Measurements from ENCODE around the gene TBC1D16.
"Not testable (repeated sequence)": the region's sequence is repeated elsewhere in the genome, so short reads cannot be mapped to it uniquely, and the experiment has no call there.

The TBC1D16 gene

DNA sequence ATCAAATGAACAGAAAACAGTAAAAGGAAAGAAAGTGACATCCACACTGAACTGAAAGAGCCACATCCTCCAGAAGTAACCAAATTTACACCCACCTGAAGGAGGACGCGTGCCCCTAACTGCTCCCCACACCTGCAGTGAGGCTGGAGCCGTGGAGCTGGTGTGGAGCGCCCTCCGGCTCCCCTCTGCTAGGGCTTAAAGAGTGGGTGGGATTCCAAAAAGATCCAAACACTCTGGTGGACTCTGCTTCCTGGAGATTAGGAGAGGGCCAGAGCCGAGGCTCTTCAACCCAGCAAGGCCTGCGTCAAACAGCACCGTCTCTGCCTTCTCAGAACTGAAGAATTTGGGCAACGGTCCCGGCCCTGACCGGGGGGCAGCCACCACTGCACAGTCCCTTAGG, 16.0 kb upstream of the TBC1D16 start:
- no peak for FAIRE-seq

DNA sequence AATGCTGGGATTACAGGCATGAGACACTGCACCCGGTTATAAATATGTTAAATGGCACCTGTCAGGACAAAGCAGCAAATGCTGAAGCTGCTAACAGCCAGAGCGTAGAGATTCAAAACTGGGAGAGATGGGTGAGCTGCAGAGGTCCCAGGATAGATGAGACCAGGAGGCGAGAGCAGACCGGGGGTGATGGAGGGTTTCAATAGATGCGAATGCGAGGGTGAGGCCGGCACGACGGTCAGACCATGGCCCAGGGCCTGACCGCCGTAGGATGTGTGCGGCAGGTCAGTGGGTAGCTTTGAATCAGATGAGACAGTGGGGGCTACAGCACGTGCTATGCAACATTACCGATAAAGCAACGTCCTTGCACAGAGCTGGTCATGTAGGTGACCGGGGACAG, 15.0 kb upstream of the TBC1D16 start:
- FAIRE-seq, result no peak

DNA sequence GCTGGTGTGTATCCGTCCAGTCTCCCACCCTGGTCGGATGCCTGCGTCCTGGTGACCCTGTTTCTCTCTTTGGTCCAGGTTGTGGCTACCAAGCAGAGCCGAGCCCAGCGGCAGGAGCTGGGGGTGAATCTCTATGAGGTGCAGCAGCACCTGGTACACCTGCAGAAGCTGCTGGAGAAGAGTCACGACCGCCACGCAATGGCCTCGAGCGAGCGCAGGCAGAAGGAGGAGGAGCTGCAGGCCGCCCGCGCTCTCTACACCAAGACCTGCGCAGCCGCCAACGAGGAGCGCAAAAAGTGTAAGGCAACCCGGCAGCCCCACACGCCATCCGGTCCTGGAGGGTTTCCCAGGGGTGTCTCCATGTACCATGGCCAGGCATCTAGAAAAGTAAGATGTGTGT, 14.3 kb upstream of the TBC1D16 start:
- FAIRE-seq, result no peak

DNA sequence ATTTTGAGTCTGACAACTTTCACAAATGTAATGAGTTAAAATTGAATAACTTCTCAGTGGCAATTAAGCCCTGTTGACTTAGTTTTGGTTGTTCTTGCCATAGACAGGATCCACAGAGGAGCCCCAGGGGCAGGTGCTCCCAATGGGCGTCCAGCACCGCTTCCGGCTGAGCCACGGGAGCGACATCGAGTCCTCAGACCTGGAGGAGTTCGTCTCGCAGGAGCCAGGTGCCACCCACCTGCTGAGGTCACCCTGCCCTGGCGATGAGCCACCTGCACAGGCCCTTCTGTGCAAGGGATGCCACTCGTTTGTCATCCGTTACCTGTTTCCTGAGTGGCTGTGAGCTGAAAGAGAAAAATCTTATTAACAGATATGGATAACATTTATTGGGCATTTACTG, 11.5 kb upstream of the TBC1D16 start:
- no peak for FAIRE-seq

DNA sequence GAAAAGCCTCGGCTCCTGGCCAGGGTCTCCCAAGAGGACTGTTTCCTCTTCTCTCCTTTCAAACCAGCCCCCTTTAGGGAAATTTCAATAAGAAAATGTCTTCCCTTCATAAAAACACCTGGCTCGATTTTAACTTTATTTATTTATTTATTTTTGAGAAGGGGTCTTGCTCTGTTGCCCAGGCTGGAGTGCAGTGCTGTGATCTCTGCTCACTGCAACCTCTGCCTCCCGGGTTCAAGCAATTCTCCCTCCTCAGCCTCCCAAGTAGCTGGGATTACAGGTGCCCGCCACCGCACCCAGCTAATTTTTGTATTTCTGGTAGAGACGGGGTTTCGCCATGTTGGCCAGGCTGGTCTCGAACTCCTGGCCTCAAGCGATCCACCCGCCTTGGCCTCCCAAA, 11.0 kb upstream of the TBC1D16 start:
- FAIRE-seq, result not testable (repeated sequence)

DNA sequence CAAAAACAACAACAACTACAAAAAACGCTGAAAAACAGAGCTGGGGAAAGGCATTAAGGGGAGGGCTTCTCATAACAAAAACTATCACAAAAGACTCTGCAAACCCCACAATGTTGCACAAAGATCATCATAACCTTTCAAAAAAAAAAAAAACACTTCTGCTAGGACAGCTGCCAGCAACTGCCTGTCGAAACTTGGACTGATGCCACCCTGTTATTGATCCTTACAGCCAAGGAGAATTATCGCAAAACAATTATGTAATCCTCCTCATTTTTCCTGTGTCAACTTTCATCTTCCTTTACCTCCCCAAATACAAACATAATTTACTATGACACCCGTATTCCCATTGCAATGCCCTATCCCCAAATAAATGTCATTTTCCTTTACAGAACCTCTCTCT, 10.0 kb upstream of the TBC1D16 start:
- no peak for FAIRE-seq

DNA sequence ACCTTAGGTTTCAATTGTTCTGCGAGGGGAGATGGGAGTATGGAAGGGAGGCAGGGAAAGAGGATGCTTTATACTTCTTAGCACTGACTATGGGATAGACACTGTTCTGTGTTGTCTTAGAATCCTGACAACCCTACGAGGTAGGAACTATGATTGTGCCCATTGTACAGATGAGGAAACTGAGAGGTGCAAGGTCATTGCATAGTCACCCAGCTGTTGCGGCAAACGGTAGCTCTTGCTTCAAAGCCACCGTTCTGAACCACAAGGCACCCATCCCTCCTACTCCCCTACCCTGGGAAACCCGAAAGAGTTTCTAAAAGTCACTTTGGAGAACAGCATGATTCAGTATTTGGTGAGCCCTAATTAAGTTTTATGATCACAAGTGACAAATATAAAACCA, 8.3 kb upstream of the TBC1D16 start:
- no peak for FAIRE-seq

DNA sequence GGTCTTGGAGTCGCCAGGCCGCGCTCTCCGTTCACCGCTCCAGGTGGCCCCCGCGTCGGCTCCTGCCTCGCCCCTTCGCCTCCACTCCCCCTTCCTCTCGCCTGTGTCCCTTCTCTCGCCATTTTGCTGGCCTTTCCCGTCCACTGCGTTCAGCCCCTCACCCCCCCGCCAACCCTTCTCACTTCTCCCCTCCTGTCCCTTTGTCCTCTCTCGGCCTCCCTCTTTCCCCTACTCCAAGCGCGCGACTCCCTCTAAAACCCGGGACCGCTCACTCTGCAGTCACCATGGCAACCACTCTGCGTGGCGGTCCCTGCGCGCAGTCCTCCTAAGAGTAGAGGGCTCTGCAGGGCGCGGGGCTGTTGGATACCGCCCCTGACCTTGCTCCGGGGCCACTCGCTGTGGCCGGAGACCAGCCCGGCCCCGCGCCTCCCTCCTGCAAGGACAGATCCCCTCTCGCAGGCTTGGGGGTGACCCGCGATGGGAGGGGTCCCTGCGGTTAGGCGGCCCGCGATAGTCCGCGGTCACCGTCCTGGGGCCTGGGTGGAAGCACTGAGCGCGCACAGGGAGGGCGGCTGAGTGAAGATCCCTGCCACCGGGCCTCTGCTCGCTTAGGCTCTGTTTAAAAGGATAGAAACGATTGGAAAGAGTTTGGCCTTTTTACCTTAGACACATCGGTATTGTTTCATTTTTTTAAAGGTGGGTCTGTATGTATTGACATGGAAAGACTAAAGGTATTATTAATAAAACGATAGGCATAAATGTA, 1.2 kb upstream of the TBC1D16 start:
- no peak for FAIRE-seq

DNA sequence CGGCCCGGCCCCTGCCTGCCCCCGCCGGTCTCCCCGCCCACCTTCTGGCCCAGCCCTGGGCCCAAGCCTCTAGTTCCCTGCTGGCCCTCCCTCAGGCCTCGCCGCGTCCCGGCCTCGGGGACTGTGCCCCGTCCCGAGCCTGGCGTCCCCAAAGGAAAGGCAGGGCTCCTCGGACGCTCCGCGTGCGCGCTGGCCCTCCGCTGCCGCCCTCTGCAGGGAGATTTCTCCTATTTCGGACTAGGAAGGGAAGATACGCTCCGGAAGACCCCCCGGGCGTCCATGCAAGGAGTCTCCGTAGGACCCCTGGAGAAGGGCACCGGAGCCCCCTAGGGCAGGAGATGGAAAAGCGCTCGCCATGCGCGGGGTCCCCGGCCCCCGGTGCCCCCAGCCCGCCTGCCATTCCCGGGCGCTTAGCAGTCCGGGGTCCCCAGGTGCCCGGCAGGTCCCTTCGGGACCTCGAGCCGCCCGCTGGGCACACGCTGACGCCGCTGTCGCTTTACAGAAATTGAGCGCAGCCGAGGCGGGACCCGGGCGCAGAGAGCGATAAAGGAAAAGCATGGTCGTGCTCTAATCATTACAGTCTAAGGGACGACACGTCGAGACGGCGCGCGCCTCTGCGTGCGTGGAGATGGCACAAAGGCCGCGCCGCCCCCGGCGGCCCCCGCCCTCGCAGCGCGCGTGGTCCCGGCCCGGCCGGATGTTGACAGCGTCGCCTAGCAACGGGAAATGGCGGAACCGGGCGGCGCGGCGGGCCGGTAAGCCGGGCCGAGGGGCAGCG, 454 bp upstream of the TBC1D16 start, which contains the start of gene CCDC40:
TSS of gene CCDC40 (plus strand) at position 706 of the 778 bp plus-strand sequence. CDS start at position 727, 21 bp downstream.
- FAIRE-seq, result no peak

DNA sequence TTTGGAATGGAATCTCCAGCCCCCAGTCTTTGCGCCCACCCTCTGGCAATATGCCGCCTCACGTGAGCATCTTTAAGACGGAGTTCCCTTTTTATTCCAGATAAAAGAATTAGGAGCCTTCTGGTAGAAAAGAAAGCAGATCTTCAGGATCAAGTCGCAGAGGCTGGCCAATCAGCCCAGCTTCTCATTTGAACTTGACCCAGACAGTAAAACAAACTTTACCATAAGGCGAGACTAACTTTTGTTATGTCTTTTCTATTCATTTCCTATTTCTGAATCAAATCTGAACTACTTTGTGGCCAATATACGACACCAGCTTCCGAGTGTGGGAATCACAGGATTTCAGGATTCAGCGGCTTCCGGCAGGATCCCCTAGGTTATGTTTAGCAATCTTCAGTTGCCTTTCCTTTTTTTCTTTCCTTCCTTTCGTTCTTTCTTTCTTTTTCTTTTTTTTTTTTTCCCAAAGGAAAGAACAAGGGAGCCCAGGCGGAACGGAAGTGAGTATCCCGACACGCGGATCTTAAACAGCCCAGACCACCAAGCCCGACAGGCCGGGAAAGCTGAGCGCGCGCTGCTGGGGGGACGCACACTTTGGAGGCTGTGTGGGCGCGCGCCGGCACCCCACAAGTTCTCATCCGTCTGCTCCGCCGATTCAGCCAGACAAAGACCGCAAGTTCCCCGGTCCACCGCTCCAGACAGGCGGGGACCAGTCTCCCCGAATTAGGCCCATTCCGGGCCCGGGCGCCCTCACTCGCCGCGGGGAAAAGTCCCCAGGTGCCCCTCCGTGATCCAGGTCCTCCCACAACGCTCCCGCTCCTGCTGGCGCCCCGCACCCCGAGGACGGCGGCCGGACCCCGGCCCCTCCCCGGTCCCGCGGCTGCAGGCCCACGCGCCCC, 633 bp downstream of the TBC1D16 start:
- FAIRE-seq, result no peak

DNA sequence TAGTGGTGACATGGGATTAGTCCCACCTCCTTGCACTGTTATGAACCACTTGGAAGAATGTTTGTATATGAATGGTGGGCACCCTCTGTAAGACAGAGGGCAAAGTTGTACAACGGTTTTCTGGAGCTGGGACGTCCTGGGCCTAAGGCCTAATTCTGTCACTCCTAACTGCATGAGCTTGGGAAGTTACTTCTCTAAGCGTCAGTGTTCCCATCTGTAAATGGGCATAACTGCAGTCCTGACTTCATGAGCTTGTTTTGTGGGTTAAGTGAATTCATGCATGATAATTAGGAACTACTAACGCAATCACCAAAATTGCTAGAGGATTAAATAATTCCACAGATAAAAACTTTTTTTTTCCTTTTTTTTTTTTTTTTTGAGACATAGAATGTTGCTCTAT, 1.8 kb downstream of the TBC1D16 start:
- no peak for FAIRE-seq

DNA sequence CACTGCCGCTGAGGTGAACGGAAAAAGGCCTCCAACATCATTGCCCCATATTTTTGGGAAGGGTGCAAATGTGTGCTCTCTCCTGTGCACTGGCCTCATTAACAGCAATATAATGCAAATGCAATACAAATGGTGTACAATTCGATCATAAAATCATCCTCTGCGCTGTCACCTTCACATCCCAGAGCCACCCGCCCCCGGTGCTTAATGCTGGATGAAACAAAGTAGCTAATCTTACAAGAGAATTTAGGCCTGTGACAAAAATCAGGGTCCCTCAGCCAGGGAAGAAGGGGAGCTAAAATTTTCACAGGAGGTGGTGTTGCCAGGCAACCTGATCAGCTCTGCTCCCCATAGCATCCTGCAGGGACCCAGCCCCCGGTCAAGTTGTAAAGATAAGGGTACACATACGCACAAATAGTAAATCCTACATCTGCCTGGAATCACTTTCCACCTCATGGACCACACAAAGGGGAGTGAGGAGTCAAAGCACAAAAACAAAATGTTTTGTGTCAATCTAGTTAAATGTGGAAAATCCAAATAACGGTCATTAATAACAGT, 3.0 kb downstream of the TBC1D16 start:
- no peak for FAIRE-seq

DNA sequence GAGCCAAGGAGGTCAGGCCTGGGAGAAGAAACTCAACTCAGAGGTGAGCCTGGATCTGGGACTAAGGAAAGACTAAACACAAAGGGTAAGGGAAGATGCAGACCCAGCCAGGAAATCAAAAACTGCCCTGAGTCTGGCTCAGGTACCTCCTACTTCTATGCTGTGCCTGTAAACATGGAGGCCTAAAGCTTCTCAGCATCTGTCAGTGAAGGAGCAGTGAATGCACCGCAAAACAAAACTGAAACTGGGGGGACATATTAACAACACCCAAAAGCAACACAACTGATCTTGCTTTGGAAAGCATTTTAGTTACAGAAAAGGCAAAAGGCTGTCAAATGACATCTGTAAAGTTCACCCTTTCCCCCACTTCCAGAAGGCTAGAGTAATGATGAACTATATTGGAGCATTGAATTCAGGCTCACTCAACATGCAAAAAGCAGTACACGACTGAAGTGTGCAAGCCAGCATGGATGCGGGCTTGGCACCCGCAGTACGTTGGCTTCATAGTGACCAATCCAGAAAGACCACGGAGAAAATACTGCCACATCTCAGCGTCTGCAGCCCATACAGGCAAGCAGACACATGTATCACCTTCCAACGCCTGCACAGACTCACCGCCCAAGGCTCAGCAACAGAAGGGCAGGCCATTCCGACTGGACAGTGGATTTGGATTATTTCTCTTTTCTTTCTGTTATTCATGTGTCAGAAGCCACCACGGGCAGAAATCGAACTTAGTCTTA, 3.8 kb downstream of the TBC1D16 start:
- no peak for FAIRE-seq

DNA sequence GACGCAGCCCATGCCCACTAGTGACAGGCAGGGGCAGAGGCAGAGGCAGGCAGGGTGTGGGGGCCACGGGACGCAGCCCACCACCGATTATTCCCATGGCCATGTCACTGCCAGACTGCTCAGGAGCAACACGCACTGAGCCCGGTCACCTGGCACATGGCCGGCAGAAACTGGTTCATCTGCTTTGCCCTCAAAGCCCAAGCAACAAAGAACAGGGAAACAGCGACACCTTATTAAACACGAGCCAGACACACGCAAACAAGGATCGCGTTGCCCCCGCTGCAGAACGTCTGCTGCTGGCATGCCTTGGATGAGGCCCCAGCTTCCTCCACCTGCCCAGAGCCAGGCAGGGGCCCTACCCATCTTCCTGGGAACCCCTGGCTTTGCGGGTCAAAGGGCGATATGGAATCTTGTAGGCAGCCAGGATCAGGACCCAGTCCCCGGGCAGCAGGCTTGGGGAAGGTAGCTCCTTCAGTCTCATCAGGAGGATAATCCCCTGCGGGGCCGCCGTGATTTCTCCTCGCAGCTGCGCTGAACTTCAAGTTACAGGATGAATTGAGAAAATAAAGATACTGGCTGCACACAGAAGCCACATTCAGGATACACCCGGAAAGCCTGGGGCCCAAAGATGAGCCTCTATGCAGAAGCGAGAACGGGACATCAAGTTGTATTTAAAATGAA, 4.8 kb downstream of the TBC1D16 start:
- no peak for FAIRE-seq

DNA sequence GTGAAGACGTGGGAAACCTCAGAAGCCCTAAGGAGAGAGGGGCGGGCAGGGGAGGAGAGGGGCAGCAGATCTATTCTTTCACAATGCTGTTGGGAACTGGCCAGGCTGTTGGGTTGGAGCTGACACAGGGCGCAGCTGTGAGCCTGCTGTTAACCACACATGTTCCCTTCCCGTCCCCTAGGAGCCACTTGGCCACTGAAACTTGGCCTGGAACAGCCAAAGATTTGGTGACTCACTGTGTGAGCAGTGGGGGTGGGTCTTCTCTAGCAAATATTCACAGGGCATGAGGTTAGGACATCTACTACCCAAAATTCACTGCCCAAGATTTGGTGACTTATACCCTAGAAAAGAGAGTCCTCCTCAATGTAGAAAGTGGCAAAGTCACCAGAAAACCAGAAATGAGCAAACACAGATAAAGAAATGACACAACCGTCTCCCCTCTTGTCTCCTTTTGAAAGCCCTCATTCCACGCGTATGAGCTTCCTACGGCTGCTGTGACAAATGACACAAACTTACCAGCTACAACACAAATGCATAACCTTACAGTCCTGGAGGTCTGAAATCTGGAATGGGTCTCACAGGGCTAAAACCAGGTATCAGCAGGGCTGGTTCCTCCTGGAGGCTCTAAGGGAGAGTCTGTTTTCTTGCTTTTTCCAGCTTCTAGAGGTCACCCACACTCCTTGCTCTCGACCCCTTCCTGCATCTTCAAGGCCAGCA, 6.3 kb downstream of the TBC1D16 start:
- no peak for FAIRE-seq

DNA sequence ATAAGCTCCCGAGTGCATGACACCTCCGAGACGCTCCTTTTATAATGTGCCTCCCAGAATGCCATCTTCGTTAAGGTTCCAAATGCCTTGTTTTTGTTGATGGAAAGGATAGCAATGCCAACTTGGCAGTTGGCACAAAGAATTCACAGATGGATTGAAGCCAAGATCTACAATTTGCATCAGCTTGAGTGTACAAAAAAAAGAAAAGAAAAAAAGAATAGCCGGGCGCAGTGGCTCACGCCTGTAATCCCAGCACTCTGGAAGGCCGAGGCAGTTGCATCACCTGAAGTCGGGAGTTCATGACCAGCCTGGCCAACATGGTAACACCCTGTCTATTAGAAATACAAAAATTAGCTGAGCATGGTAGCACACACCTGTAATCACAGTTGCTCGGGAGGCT, 7.6 kb downstream of the TBC1D16 start:
- no peak for FAIRE-seq

DNA sequence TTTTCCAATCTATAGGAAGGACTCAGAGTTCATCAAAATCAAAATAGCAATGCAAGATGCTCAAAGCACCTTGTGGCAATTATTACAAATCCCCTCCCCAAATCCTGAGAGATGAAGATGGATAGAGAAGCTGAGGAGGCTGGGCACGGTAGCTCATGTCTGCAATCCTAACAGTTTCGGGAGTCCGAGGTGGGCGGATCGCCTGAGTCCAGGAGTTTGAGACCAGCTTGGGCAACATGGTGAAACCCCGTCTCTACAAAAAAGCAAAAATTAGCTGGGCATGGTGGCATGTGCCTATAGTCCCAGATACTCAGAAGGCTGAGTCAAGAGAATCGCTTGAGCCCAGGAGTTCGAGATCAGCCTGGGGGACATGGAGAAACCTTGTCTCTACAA, 8.6 kb downstream of the TBC1D16 start:
- no peak for FAIRE-seq

DNA sequence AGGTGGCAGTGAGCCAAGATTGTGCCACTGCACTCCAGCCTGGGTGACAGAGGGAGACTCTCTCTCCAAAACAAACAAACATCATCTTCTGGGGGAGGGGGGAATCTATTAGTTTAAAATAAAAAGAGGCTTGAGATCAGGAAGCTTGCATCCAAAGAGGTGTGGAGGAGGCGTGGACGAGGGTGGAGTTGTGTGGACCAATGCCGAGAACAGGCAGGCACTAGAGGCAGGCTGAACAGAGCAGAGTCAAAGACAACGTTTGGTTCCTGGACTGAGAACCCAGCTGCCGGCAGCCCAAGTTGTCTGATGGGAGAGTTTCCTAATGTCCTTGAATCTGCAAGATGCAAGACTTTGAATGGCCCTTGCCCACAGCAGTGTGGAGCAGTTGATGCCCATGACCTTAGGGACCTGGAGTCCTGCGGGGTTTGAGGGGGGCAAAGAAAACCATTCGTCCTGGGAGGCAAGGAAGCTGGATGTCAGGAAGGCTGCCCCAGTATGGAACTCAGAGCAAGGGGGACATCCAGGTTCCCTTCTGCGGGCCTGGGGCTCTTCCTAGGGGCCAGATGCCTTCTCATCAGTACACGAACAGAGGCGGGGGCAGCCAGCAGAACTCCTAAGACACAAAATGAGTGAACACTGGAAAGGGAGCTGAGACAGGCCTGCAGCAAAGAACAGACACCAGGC, 9.2 kb downstream of the TBC1D16 start:
- FAIRE-seq, result no peak

DNA sequence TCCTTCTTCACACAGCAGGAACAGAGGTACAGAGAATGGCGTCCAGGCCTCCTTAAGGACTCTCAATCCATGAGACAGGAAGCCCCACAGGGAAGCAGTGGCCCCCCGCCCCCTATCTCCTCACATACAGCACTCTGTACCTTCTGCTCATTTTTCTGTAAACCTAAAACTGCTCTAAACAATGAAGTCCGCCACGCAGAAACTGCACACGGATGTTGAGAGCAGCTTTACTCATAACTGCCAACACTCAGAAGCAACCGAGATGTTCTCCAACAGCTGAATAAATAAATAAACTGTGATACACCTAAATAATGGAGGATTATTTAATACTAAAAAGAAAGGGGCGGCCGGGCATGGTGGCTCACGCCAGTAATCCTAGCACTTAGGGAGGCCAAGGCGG, 9.9 kb downstream of the TBC1D16 start:
- no peak for FAIRE-seq

DNA sequence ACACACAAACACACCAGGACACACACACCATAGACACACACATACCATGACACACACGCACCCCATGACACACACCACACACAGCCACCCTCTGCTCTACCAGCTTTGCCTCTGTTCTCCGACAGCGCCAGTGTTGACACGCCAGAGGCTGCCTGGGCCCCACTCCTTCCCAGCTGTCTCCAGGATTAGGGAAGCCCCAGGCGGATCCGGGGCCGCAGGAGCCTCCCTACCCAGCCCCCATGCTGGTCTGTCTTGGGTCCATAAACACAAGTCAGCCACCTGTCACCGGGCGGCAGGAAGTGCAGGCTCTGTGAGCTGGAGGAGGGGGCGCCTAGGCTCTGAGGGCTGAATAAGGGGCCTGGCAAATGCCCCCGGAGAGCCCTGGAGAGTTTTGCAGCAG, 10.5 kb downstream of the TBC1D16 start:
- no peak for FAIRE-seq
